ENCODE measurements around the gene RHCE.
"Not testable (repeated sequence)": the region's sequence is repeated elsewhere in the genome, so short reads cannot be mapped to it uniquely, and the experiment has no call there.

RHCE gene

DNA sequence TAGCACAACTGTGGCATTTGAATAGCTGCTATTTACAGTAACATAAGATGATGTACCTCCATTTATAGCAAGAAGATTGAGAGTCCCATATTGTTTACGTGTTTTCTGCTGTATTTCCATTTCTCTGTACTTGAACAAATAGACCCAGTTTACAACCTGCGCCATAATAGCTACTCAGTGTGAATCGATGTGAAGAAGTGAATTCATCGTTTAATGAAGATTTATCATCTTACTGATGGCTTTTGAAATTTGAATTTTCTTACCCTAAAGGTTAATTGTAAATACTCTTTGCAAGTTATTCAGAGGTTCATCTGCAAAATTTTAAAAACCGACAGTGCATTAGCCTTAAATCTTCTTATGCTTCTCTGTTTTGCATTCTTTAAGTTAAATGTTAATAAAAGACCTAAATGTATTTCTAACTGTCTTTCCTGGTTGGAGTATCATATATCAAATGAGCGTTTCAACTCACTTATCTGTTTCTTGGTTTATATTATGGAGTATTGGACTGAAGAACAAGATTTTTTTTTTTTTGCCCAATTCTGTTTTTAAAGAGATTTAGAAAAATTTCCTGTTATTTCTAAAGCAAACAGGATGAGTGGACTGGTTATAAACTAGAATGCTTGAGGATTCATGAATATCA lies 12.2 kb upstream of the RHCE start:
- no peak for DNase-seq

DNA sequence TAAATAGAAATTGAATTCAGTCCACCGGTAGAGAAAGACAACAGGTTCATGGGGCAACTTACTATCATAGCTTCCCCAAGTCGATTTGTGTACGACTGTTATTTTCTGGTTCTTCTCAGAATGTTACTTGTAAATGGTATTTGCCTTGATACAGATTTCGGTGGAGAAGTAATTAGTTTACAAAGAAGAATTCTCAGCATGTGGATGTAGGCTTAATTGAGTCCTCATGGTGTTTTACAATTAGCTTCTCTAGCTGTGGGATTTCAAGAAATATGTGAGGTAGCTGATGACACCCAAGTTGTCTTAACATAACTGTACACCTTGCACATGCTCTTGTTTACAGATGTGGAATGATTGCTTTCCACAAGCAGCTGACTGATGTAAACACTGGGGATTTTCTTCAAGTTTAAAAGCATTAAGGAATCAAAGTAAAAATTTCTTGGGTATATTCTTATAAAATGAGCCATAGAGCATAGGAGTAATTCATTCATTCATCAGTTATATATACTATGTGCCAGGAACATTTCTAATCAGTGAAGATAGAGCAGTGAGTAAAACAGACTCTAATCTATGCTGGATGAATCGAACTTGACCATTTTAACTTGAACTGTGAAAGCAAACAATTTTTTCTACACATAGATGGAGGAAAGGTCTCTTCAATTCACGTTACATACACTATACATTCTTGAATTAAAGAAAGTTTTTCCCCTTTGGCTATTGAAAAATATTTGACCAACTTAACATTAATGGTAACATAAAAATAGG lies 11.5 kb upstream of the RHCE start:
- DNase-seq = no peak

DNA sequence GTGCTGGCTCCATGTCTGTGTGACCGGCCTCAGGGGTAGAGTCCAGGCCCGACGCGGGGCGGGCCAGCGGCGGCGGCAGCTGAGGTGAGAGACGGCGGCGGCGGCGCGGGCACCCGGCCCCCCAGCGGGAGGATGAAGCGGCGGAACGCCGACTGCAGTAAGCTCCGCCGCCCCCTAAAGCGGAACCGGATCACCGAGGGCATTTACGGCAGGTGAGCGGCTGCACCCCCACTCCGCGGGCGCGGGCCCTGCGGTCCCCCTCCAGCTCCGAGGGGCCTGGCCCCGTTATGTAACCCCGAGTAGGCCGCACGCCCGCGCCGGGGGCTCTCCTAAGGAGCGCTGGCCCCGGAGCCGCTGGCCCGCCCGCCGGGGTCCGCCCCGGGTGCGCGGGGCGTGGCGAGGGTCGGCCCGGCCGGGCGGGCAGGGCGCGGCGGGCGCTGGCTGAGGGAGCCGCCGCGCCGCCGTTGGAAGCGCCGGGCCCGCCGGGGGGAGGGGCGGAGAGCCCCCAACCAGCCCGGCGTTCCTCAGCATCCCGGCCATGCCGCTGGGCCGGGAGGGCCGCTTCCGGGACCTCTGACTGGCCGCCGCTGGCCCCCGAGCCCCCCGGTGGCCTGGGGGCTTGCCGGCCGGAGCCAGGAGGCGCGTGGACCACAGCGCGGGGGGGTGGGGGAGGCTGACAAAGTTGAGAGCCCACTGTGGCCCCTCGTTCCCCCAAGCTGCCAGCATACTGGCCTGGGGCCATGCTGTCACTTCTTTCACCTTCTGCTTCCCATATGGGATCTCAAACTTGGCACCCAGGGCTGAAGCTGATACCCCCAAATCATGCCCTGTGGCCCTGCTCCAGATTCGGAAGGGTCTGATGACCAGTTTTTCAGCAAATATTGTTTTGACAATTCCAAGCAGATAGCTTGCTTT lies 10.6 kb upstream of the RHCE start:
- DNase-seq = no peak

DNA sequence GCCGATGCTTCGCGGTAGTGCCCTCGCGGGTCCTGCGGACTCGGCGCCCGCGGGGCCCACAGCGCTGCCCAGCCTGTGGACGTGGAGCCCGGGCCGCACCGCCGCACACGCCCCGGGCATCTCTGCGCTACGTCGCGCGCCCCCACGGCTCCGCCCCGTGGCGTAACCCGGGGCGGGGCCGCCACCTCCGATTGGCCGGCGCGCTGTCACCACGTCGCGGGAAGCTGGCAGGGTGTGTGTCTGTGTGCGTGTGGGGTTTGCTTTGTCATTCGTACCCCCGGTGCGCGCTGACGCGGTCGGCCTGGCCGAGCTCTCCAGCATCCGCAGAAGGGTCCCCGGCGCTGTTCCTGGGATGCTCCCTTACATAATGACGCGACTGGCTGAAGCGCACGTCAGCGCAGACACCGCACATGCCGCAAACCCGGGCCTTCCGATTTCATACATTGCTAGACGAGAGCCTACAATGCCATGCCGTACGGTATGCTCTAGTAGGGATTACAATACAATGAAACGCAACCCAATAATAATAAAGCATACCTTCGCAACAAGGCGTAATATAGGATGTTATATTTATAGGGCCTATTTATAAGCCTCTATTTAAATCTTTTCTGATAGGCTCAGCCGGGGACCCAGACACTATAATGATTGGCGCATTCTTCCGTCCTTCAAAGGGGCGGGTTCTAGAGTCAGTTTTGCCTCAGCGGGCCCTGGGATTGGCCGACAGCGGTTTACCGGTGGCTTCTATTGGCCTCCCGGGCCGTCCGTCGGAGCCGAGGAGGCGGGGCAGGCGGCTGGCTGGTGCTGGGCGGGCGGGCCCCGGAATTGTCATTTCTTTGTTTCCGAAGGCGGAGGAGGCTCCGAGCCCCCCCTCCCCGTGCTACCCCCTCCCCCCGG lies 9.7 kb upstream of the RHCE start, which contains the start of gene MACO1:
MACO1 (plus strand) TSS at position 825 of the 894 bp plus-strand sequence. CDS start 202 bp downstream, outside the sequence.
- DNase-seq = peak; percentile 97

DNA sequence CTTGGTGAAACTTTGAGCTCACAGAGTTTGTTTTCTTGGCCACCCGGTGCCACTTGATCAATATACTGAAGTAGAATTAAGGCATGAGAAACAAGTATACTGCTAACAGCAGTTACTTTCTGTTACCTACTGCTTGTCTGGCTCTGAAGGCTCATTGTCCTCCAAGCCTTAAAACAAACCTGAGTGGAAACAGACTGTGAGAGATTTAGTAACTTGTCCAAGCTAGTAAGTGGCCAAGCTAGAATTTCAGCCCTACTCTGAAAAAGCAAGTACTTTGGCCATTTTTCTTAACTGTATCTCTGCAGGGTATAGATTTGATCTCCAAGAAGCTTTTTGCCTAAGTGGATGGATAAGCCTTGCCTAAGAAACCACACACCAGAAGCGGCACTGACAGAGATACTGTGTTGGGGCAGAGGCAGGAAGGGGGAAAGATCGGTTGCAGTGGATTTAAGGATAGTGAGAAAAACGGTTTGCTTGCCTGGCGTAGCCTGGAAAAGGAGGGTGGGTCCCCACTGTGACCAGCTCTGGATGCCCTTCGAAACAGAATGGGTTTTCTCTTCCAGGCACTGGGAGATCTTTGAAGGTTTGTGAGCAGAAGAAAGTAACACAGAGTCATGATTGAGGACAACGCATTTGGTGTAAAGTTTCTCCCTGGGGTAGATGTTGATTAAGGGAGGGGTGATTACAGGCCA lies 8.0 kb upstream of the RHCE start:
- no peak for DNase-seq

DNA sequence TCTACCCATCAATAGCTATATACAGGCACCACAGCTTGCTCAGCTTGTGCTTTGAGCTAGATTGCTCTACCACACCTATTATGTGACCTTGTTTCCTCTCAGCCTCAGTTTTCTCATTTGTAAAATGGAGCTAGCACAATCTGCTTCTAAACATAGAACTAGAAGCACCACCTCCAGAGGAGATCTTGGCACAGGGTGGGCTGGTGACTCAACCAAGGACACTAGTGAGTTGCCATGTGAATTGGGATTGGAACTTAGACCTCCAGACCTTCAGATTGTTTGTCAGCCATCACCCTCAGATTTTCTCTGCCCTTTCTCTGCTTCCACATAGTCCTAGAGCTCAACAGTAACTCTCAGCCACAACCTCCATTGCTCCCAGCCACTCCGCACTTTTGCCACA lies 7.1 kb upstream of the RHCE start:
- DNase-seq = no peak

DNA sequence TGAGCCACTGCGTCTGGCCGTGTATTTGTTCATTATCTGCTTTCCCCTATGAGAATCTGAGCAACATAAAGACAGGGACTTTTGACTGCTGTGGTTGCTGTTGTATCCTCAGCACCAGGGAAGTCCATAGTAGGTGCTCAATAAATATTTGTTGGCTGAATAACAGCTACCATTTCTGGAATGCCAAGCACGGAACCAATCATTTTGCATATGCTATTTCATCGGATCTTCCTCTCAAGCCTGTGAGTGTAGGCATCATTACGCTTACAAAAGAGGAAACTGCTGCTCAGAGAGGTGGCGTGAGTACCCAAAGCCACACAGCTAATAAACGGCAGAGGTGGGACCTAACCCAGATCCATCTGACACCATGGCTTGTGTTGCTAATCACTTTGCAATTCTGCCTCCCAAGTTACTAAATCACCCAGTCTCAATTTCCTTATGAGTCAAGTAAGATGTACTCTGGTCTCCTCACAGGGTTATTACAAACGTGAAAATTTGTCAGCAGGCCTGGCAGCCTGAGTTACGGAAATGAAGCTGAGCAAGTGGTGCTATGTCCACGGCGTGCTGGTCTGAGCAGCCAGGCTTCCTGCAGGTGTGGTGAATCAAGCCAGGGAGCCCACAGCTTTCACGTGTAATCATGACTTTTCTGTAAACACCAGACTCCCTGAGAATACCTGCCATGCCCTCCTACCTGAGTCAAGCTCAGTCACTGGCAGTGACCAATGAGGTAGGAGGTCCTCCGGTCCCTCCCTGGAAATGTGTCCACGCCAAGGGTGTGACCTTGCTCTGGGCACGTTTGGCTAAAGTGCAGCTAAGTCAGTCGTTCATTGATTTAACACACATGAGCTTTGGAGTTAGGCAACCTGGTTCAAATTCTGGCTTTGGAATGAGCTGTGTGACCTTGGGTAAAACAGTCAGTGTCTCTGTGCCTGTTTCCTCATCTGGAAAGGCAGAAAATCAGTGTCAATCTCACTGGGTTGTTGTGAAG lies 4.8 kb upstream of the RHCE start:
- no peak for DNase-seq

DNA sequence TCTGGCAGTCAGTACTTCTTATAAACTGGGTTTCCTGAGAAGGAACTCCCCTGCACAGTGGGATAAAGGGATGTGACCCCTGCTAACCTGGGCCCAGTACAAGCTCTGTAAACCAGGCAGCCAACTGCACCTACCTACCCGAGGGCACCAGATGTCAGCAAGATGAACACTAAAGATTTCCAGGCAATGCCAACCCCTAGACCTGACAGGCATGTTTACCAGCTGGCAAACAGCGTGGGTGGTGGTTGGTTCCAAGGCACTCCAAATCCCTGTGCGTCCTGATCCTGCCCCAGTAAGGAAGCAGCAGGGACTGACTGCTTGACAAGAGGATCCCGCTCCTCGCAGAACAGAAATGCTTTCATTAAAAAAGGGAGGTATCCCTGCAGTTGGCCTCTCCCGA lies 2.6 kb upstream of the RHCE start:
- DNase-seq = not testable (repeated sequence)

DNA sequence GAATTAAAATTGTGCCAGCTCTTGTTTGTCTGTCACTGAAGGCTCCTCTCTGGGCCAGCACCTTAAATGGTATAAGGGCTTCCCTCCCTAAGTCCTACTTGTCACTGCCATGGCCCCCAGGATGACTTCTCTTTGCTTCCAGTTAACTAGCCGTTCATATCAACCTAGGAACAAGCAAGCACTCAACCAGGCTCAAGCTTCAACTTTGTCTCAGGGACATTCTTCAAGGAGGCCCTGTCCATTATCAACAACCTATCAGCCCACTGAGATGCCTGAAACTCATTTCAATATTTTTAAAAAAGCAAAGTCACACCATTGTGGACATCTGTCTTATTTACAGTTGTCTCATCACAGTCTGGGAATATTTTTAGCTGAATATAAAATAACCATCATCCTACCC lies 1.3 kb downstream of the RHCE start:
- DNase-seq = not testable (repeated sequence)

DNA sequence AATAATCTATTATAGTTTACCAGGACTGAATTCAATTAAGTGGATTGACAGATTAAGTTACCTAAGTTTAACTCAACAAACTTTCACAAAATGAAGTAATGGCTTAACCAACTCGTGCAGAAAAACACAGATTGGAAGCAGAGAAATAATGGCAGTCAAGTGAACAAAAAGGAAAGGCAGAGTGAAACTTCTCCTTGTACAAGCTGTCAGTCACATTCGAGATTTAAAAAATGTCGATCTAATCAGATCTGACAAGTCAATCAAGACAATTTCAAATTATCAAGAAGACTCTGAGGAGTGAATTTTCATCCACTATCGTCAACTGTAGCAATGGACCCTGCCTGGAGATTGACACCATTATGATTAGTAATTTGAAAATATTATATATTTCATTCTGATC lies 3.3 kb downstream of the RHCE start:
- DNase-seq = not testable (repeated sequence)

DNA sequence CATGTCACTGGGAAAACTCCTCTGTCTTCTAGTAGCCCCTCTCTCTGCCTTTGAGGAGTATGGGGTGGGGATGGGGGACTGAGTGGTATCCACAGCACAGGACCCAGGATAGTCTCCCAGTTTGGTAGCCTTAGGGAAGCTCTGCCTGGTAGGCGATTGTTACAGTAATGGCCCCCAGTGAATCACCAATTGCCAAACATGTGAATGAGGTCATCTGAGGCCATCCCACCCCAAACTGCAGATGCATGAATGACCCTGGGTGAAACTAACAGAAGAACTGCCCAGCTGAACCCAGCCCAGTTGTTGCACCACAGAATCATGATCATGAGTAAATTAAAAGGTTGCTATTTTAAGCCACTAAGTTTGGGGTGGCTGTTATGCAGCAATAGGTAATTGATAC lies 6.0 kb downstream of the RHCE start:
- not testable (repeated sequence) for DNase-seq

DNA sequence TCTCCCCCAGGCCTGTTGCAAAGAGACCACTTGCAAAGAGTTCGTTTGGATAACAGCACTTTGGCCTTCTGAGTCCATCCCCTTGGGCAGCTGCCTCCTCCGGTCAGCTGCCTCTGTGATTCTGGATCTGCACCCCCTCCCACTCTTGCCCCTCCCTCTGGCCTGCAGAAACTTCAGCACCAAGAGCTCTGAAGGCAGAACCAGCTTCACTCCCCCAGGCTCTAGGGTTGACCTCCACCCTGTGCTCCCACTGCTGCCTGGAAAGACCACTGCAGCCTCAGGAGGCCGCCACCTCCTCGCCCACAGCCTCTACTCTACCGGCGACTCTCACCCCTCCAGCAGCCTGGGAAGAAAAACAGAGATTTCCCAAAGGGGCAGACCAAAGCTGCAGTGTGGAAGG lies 6.5 kb downstream of the RHCE start:
- not testable (repeated sequence) for DNase-seq

DNA sequence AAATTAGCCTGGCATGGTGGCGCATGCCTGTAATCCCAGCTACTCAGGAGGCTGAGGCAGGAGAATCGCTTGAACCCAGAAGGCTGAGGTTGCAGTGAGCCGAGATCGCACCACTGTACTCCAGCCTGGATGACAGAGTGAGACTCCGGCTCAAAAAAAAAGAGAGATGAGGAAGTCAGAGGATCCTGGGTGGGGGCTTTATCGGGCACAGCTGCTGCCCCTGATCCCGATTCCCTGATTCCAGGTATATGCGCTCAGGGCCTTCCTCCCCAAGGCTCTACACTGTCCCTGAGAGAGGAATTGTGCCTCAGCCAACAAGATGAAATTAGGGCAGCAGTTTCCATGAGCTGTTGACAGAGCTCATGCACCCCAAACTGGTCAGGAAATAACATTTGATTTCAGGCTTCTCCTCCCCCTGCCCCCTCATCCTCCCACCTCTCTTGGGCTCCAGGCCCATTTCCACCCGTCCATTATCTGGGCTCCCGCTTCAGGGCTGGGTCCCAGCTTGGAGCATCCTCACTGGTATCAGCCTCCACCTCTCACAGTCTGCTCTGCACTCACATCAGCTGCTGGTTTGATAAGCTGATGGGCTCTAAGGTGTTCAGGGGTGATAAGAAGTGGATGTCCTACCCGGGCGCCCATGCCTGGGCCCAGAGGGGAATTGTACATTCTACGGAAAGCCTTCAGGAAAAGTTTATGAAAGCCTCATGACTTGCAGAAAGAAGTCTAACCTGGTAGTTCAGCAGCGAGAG lies 7.6 kb downstream of the RHCE start:
- DNase-seq = not testable (repeated sequence)

DNA sequence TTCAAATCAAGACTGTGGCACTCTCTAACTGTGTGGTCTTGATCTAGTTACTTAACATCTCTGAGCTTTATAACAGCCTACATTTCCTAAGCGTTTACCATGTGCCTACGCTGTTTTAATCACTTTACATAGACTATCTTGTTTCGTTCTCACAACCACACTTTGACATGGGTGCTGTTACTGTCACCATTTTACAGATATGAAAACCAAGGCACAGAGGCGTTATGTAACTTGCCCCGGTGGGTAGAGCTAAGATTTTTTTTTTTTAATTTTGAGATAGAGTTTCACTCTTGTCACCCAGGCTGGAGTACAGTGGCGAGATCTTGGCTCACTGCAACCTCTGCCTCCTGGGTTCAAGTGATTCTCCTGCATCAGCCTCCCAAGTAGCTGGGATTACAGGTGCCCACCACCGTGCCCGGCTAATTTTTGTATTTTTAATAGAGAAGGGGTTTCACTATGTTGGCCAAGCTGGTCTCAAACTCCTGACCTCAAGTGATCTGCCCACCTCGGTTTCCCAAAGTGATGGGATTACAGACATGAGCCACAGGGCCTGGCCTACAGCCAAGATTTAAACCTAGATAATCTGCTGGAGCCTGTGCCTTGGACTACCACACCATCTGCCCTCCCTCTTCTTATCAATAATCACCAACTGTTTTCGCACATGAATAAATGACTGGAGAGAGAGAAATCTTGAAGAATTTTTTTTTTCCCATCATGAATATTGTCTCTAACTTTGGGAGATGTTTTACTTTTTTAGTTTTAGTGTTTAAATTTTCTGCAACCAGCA lies 10.8 kb downstream of the RHCE start:
- not testable (repeated sequence) for DNase-seq

DNA sequence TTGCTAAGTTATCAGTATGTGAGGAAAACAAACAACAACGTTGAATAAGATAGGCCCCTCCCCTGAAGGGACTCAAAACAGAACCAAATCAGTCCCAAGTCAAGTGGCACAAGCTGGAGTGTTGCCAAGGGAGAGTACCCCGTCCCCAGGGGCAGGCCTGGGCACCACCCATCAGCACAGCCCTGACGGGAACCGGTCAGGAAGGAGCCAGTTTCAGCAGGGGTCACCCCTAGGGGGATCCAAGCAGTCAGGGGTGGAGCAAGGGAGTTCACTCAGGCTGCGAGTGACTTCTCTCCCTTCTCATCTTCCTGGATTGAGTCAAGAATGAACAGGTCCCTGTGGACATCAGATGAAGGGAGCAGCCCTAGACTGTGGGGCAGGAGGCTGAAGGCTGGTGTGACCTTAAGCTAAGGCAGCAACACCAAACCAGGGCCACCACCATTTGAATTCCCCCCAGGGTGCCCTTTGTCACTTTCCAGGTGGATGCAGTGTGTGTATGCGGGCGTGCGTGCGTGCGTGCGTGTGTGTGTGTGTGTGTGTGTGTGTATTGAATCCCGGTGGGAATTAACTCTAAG lies 14.8 kb downstream of the RHCE start:
- not testable (repeated sequence) for DNase-seq

DNA sequence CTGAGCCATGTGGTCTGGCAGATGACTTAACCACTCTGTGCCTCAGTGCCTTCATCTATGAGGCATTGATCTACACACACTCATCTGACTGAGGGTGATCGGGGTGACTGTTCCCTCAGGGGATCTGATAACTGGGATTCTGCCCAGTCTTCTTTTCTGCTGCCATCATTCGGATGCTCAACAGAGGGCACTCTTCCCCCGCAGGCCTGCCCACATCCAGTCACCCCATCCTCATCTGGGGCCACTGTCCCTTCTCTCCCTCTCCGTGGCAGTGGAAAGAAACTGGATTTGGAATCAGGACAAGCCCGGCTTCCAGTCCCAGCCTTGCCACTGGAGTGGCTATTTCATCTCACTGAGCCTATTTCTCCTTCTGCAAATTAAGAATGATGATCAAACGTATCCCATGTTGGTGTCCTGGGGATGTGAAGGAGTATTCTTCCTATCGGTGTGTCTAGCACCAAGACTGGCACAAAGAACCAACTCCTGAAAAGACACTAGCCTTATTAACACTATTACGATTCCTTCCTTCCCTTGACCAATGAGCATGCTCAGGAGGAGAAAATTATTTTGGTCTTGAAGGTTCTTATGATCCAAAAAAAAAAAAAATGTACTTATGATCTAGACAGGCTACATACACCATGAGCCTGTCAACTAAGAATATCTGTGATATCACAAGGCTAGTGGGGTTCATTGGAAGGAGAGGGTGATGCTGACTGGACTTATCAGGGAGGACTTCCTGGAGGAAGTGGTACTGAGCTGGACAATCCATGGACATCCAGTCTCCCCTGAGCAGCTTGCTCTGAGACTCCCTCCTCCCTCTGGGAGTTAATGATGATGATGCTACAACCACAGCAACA lies 17.4 kb downstream of the RHCE start:
- DNase-seq = not testable (repeated sequence)

DNA sequence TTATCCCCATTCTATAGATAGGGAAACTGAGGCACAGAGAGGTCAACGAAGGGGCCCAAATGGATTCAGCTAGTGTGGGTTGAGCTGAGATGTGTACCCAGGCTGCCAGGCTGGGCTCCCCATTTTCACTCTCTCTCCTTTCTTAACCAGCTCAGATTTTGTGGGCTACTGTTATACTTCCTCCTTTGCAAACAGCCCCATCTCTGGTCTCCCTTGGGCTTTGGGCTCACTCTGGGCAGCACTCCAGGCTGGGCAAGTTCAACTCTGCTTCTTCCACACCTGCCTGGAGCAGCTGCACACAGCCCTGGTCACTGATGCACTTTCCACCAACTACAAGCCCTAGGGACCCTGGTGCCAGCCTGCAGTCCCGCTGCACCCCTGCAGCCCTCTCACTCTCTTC lies 22.5 kb downstream of the RHCE start:
- DNase-seq = not testable (repeated sequence)

All from fibroblast of skin of scalp (primary cell).